ENCODE results near the gene PI4K2B.

- TF ChIP-seq CTCF (IDR thresholded peaks at IDR 0.05; ENCODE audit: insufficient read depth, low read length) = no peak
- TF ChIP-seq GABPA (IDR thresholded peaks at IDR 0.05; ENCODE audit: low read depth) = no peak
- no peak for TF ChIP-seq REST (IDR thresholded peaks at IDR 0.05; ENCODE audit: insufficient replicate concordance, low read depth)
Measured at GRCh38 chr4:25221377-25221776, 12.5 kb upstream of the PI4K2B start.

All from HL-60 (cell line).